ENCODE results near the gene ALG12.

ALG12 gene

DNA sequence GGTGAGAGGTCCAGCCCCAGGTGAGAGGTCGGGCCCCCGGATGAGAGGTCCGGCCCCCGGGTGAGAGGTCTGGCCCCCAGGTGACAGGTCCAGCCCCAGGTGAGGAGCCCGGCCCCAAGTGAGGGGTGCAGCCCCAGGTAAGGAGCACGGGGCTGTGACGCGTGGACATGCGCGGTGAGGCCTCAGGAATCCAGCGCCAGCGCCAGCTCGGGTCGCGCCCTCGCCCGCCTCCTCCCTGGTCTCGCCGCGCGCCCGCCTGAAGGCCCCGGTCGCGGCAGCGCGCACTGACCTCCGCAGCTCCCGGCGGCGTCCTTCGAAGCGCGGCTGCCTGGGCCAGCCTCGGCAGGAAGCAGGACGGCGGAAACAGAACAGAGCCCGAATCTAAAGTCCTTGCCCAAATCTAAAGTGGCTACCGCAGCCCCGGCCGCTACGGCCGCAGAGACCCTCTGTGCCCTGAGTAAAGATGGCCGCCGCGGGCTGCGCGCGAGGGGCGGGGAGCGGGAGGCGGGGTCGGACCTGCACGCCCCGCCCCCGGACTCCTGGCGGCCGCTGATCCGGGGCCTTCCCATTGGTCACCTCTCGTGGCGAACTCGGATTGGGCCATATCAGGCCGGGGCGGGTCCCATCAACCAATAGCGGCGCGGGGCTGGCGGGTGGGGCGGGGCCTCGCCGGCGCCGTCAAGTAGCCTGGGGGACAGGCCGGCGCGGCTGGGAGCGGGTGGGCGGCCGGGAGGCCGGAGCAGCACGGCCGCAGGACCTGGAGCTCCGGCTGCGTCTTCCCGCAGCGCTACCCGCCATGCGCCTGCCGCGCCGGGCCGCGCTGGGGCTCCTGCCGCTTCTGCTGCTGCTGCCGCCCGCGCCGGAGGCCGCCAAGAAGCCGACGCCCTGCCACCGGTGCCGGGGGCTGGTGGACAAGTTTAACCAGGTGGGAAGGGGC lies at the start of gene ALG12, which contains the start of gene CRELD2:
Gene ALG12 (minus strand): TSS at position 465 of the 937 bp plus-strand sequence. CDS start 4,673 bp downstream, outside the sequence.
Gene CRELD2 (plus strand): TSS at position 661 of the 937 bp plus-strand sequence. CDS start 136 bp downstream, at position 797.
- DNase-seq (ENCODE audit: low spot score) = peak; percentile 98

DNA sequence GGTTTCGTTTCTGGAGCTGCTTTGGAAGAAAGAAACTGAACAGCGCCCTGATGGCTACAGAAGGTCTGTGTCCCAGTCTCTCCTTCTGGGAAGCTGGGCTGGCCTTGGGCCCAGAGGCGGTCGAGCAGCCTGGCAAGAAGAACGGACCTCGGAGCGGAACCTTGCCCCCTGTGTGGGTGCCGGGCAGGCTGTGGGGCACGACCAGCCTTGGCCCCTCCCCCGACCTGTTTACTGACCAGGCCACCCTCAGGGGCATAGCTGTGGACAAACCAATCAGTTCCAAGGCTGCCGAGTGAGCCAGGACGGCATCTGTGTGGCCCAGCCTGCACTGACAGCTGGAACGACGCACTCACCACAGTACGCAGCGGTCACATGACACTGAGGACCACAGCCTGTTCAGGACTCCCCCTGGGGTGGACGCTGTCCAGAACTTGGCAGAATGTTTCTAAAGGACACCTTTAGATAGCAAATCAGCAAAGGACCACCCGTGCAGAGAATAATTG lies 49.5 kb upstream of the ALG12 start:
- DNase-seq (ENCODE audit: low spot score) = no peak

DNA sequence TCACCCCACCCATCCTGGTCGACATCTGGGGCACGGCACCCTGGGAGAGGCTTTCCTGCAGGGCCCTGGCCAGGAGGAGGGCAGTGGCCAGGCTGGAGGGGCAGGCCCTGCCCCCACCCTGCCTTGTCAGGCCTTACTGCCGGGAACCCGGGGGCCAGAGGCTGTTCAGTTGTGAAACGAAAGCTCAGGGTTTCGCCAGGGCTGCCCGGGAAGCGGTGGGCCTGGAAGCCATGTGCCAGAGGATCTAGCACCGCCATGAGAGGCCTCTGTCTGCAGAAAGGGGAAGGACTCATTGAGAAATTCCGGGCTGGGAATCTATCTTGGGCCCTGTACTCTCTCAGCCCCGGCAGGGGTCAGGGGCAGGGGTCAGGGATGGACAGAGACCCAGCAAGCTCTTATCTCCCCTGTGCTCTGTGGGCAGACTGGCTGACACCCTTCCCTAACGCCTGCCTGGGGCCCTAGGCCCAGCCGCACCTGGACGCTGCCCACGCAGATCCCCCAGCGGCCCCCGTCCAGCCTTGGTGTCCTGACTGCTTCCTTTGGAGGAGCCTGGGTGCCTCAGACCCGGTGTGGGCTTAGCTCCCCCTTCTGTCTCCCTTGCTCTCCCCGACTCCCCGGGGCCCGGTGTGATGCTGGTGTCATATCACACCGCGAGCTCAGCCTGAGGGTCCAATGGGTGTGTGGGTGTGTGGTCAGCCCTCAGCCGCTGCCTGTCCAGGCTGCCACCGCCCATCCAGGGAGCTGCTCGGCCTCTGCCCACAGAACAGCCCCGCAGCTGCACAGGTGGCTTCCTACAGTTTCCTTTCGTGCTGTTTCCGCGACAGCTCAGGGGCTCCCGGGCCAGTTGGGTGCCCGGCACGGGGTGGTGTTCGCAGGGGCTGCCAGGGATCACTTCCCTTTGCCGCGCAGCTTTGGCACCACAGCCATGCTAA lies 48.8 kb upstream of the ALG12 start:
- DNase-seq (ENCODE audit: low spot score) = no peak

DNA sequence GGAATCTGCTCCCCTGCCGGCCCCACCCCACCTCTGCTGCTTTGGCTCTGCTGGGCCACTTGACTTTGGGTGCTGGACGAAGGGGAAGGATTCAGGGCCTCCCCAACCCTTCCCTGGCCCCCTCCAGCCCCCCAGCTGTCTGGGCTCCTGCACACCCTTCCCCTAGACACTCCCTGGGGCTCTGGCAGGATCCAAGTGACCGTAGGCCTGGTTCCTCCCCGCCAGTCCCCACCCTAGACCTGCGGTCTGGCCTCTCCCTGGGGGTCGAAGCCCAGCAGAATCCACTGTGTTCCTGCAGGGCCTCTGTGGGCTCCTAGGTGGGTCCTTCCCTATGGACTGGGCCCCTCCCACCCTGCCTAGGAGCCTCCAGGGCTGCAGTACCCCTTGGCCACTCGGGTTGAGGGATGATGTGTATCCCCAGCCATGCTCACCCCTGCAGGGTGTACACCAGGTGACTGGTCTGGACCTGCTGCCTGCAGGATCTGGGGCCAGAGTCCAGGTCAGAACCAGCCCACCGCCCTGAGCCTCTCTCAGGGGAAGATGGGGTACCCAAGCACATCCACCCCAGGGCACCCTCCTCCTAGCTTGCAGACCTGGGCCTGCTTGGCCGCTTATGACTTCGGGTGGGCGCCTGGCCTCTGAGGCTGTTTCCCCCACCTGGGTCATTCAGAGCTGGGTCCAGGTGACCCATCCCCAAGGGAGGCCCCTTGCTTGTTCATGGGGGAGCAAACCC lies 48.0 kb upstream of the ALG12 start:
- DNase-seq (ENCODE audit: low spot score) = no peak

DNA sequence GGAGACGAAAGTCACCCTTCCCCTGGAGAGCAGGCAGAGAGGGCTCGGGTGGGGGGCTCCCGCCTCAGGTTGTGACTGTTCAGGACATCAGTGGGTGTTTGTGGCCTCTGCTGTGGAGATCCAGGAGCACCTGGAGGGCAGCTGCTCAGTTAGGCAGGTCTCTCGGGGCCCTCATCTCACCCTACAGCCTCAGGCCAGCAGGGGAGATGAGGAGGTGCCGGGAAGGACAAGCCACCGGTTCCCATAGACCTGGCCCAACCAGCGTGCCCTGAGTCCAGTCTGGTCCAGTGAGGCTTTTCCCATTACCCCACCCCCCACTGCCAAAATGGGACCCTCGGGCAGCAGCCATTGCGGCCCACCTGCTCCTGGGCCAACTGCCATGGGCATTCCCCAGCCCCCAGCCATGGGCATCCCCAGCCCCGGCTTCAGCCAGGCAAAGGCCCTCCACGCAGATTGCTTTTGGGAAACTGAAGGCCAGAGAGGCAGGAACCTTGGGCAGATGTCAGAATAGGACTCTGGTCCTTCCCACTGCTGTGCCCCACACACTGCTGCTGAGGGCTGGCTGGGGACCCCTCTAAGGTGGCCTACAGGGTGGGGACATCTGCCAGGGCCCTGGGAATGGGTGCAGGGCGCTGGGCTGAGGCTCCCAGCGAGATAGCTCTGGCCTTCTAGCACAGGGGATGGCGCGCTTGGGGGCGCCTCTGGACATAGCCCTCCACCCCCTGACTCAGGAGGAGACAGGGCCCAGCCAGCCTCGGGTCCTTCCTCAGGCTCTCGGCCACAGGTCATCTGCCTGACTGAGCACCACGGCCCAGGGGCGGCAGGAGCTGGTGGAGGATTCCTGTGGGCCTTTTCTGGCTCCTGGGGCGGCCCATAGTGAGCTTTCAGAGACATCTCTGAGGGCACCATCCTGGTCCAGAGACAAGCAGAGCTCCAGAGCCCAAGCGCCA lies 47.1 kb upstream of the ALG12 start:
- no peak for DNase-seq (ENCODE audit: low spot score)

DNA sequence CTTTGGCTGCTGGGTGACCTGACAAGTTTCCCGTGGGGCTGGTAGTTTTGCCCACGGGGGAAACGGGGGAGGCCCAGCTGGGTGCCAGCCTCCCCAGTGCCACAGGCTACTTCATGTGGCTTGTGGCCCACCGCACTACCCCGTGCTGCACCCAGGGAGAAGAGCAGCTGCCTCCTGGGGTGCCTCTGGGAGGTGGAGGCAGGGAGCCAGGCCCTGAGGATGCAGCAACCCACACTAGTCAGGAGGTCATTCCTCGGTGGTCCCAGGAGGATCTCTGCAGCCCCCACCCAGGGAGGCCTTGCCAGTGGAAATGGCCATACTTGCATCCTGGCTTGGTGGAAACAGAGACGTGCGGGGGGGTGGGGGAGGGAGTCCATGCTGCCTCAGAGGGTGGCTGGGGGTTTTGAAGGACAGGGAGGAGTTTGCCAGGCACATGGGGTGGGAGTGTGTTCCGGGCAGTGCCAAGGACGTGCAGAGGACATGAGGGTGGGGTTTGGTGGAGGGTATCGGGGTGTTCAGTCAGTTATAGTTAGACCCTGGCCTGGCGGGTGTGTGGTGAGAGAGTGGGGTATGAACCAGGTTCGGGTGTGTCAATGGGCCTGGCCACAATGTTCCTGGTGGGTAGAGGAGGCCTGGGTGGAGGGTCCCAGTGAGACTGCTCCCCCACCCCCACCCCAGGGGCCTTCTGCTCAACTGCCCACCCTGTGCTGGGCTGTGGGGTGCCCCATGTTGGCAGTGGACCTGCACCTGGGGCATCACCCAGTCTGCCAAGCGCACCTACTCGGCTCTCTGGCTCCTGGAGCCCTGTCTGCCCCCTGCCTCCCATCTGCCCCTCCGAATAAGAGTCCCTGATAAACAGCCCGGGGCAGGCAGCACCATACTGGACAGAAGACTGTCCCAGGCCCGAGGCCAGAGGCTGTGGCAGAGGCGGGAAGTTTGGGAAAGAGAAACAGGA lies 46.2 kb upstream of the ALG12 start:
- DNase-seq (ENCODE audit: low spot score) = no peak

DNA sequence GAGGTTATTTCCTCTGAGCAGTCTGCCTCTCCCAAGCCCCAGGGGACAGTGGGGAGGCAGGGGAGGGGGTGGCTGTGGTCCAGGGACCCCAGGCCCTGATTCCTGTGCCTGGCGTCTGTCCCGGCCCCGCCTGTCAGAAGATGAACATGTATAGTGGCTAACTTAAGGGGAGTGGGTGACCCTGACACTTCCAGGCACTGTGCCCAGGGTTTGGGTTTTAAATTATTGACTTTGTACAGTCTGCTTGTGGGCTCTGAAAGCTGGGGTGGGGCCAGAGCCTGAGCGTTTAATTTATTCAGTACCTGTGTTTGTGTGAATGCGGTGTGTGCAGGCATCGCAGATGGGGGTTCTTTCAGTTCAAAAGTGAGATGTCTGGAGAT lies 45.4 kb upstream of the ALG12 start:
- DNase-seq (ENCODE audit: low spot score) = no peak

DNA sequence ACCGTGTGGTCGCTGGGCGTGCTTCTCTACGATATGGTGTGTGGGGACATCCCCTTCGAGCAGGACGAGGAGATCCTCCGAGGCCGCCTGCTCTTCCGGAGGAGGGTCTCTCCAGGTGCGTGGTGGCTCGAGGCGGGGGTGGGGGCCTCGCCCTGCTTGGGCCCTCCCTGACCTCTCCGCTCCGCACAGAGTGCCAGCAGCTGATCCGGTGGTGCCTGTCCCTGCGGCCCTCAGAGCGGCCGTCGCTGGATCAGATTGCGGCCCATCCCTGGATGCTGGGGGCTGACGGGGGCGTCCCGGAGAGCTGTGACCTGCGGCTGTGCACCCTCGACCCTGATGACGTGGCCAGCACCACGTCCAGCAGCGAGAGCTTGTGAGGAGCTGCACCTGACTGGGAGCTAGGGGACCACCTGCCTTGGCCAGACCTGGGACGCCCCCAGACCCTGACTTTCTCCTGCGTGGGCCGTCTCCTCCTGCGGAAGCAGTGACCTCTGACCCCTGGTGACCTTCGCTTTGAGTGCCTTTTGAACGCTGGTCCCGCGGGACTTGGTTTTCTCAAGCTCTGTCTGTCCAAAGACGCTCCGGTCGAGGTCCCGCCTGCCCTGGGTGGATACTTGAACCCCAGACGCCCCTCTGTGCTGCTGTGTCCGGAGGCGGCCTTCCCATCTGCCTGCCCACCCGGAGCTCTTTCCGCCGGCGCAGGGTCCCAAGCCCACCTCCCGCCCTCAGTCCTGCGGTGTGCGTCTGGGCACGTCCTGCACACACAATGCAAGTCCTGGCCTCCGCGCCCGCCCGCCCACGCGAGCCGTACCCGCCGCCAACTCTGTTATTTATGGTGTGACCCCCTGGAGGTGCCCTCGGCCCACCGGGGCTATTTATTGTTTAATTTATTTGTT lies 44.8 kb upstream of the ALG12 start:
- DNase-seq (ENCODE audit: low spot score) = no peak

DNA sequence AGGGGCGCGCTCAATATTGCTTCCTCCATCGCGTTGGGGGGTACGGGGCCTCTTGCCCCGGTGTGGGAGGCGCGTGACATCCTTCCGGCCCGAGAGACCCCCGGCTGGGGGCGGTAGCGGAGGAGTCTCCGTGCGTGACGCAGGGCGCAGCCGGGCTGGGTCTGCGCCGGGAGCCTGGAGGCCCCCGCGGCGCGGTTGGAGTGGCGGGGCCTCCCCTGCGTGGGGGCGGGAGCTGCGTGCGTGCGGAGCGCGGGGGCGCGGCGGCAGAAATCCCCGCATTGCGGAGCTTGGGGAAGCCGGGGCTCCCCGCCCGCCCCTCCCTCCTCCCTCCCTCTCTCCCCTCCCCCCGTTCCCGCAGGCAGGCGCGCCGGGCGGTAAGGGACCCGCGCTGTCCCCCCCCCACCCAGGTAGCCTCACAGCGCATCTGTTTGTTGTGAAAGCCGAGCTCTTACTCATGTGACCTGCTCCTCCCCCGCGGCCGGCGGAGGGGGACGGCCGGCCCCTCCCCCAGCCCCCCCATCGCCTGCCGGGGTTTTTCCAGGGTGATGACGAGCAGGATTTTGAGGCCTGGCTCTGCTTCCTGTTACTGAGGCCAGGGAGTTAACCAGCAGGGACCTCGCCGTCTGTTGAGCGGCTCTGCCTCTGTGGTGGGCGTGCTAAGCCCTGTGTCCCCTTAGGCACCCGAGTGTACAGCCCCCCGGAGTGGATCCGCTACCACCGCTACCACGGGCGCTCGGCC lies 43.9 kb upstream of the ALG12 start:
- DNase-seq (ENCODE audit: low spot score) = peak; percentile 79

DNA sequence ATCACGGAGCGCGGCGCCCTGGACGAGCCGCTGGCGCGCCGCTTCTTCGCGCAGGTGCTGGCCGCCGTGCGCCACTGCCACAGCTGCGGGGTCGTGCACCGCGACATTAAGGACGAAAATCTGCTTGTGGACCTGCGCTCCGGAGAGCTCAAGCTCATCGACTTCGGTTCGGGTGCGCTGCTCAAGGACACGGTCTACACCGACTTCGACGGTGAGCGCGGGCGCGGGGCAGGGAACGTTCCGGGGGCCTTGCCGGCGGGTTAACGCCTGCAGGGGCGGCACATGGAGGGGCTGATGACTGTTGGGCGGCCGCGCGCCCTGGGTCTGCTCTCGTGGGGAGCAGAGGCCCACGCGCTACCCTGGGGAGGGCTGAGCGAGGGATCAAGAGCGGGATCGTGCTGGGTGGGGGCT lies 43.4 kb upstream of the ALG12 start:
- DNase-seq (ENCODE audit: low spot score) = no peak

DNA sequence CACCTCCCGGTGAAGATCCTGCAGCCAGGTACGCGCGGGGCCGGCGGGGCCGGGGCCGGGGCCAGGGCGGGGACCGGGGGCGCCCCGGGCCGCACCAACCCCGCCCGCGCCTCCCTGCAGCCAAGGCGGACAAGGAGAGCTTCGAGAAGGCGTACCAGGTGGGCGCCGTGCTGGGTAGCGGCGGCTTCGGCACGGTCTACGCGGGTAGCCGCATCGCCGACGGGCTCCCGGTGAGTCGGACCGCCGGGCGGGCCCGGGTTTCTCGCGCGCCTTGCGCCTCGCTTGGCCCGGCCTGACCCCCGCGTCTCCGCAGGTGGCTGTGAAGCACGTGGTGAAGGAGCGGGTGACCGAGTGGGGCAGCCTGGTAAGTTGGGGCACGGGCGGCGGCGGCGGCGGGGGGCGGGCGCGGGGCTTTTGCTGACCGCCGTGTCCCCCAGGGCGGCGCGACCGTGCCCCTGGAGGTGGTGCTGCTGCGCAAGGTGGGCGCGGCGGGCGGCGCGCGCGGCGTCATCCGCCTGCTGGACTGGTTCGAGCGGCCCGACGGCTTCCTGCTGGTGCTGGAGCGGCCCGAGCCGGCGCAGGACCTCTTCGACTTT lies 42.9 kb upstream of the ALG12 start:
- DNase-seq (ENCODE audit: low spot score) = peak; percentile 30

DNA sequence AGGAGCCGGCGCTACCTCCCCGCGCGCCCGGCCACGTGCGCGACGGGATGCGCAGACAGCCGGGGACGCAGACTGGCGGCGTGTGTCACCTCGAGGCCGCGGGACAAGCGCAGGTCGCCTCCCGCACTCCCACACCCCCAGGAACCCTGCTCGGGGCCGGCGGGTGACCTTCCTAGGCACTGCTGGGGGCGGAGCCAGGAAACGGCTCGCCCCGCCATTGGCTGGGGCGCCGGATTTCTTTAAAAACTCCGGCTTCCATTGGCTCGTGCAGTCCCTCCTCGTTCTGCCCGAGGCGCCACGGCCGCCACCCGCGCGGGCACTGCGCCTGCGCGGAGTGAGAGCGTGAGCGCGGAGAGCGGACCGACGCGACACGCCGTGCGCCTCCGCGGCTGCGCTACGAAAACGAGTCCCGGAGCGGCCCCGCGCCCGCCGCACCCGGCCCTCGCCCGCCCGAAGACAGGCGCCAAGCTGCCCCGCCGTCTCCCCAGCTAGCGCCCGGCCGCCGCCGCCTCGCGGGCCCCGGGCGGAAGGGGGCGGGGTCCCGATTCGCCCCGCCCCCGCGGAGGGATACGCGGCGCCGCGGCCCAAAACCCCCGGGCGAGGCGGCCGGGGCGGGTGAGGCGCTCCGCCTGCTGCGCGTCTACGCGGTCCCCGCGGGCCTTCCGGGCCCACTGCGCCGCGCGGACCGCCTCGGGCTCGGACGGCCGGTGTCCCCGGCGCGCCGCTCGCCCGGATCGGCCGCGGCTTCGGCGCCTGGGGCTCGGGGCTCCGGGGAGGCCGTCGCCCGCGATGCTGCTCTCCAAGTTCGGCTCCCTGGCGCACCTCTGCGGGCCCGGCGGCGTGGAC lies 42.1 kb upstream of the ALG12 start, which contains the start of gene PIM3:
Gene PIM3 (plus strand): TSS at position 614 of the 846 bp plus-strand sequence. CDS start 176 bp downstream, at position 790.
- DNase-seq (ENCODE audit: low spot score) = peak; percentile 95

DNA sequence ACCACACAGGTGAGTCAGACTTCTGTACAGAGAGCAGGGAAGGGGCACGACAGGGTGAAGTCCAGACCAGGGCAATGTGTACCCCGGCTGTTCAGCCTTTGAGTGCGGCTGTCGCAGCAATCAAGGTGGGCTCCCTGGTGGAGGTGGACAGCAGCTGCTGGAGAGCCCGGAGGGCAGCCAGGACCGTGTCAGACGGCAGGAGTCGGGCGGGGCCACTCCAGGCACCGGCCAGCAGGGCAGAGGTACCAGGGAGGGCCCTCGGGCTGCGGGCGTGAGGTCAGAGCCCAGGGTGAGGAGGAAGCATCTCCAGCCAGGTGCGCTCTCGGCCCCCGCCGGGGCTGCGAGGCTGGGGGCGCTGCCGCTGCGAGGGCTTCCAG lies 41.5 kb upstream of the ALG12 start:
- no peak for DNase-seq (ENCODE audit: low spot score)

DNA sequence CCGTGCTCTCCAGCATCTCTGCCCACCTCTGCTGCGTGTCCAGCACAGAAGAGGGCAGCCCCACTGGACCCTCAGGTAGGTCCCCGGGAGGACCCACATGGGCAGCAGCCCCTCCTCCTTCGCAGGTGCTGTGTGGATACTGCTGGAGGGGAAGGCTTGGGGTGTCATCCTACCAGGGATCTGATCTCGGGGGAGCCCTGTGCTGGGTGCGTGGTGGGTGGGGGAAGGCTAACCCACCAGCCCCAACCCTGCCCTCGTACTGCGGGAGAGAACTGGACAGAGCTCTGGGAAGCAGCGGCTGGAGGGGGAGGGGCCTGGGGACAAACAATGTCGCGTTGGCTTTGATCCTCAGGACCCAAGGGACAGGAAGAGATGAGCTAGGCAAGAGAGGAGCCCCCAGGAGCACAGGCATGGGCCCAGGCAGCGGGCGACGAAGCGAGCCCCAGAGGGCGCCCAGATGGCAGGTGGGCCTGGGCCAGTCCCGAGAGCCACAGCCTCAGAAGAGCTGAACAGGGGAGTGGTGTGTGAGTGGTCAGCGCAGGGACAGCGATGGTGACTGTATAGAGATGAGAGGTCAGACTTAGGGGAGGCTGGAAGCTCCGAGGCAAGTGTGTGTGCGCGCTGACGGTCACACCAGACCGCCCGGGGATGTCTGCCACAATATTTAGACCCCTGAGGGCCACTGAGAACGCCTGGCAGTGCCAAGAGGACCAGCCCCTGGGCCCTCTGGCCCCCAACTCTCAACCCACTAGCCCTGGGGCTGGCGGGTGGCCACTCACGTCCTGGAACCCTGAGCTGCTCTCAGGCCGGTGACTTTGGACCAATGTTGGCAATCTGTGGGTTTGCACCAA lies 40.9 kb upstream of the ALG12 start:
- peak; percentile 38 for DNase-seq (ENCODE audit: low spot score)

DNA sequence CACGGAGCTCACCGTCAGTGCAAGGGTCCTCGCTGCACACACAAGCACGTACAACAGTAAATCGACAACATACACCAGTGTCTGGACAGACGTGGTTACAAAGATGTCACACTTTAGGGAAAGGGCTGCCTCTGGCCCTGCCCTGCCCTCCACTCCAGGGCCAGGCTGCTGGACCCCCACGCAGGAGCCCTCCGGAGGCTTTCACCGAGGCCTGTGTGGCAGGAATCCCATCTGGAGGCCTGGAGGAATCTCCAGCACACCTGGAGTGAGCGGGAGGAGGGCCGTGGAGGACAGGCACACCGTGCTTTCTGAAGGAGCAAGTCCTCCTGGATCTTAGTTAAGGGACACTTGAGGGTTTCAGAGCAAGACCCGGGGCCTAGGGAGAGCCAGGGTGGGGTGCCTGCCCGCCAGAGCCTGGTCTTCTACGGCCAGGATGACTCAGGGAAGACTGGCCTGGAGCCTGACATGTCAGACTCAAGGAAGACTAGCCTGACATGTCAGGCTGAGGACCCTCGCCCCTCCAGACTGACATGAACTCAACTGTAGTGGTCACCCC lies 40.2 kb upstream of the ALG12 start:
- no peak for DNase-seq (ENCODE audit: low spot score)
